Astrocyte of the spinal cord (primary cell): ENCODE data around the gene KRT2.

Source experiments
- DNase-seq: peaks from one replicate; pipeline ENCODE4 v3.0.0; 2011; ENCODE audit warnings: low read depth, low spot score
- H3K4me3 ChIP-seq: 2 replicates; pipeline ENCODE4 v1.5.1; 2011; ENCODE audit warnings: low read depth, mild to moderate bottlenecking, low read length, moderate library complexity
- CTCF ChIP-seq: IDR thresholded peaks from 2 replicates; pipeline ENCODE4 v1.5.1; 2012; ENCODE audit warnings: low read depth, mild to moderate bottlenecking, low read length, inconsistent platforms
- in situ Hi-C: cut with HindIII; loops from 2 replicates; pipeline ENCODE4 v1.10.0; 2017; ENCODE audit warnings: low sequenced_read_pairs

KRT2 gene

GRCh38 chr12:52691076-52691840 lies 39.2 kb upstream of the KRT2 start:
- TF ChIP-seq CTCF = no peak
- DNase-seq = no peak
- in situ Hi-C loops = no loop called here
- no peak overlapping the region for H3K4me3 ChIP-seq

GRCh38 chr12:52690351-52691075 lies 38.5 kb upstream of the KRT2 start:
- H3K4me3 ChIP-seq = no peak overlapping the region
- no peak for TF ChIP-seq CTCF
- in situ Hi-C loops = no loop called here
- no peak for DNase-seq

- in situ Hi-C loops = no loop called here
- DNase-seq = no peak
- no peak overlapping the region for H3K4me3 ChIP-seq
- TF ChIP-seq CTCF = no peak
These were observed 37.9 kb upstream of the KRT2 start for GRCh38 chr12:52689936-52690335.

GRCh38 chr12:52689239-52689638 lies 37.2 kb upstream of the KRT2 start:
- in situ Hi-C loops = no loop called here
- DNase-seq = no peak
- TF ChIP-seq CTCF = no peak
- H3K4me3 ChIP-seq = no peak overlapping the region

GRCh38 chr12:52688481-52688880 lies 36.5 kb upstream of the KRT2 start:
- no peak for DNase-seq
- in situ Hi-C loops = no loop called here
- TF ChIP-seq CTCF = no peak
- no peak overlapping the region for H3K4me3 ChIP-seq

GRCh38 chr12:52687497-52688385 lies 35.7 kb upstream of the KRT2 start:
- DNase-seq = no peak
- no peak for TF ChIP-seq CTCF
- no peak overlapping the region for H3K4me3 ChIP-seq
- in situ Hi-C loops = no loop called here
